ENCODE results near the gene USHBP1. TPM values are rescaled to one million over a fixed set of nuclear protein-coding genes. Genes with fewer than 3 reads are reported as not detected.

The USHBP1 gene
- total and polyA plus RNA-seq, 2 of the 13 experiments (the other 11 are each of a cell fraction or from before 2014, with no cell fraction given), result 0.15 to 1.5 TPM

DNA sequence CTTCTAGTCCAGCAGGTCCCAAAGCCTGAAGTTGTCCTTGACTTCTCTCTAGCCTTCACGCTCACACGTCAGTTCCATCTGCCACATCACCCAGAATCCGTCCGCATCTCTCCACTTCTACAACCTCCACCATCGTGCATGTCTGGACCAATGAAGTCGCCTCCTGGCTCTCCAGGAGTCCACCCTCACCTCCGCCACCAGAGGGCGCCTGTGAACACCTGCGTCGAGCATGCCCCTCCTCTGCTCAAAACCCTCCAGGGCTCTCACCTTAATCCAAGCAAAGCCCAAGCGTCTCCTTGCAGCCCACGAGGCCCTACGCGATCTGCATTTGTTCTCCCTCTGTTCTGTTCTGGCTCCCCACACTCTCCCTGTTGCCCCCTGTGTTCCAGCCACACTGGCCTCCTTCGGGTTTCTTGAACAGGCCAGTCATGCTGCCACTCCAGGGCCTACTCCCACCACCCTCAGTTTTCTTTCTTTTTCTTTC is 3.7 kb downstream of the USHBP1 start (continued):
- TF ChIP-seq ZSCAN29 (CRISPR knock-in tag; conservative IDR thresholded peaks at IDR 0.05) (0 out of 2 replicates have a peak, but pooled peaks have one; percentile 22), ZNF253 (CRISPR knock-in tag; IDR thresholded peaks at IDR 0.05; ENCODE audit: borderline replicate concordance) (no peak), SOX5 (CRISPR knock-in tag; IDR thresholded peaks at IDR 0.05; ENCODE audit: borderline replicate concordance) (0 out of 2 replicates have a peak, but pooled peaks have one; percentile 21), SP1 (IDR thresholded peaks at IDR 0.05) (no peak), SP1 (CRISPR knock-in tag; IDR thresholded peaks at IDR 0.05) (peak; percentile 15; the same call in 1 of the 2 replicates), ZNF629 (CRISPR knock-in tag; conservative IDR thresholded peaks at IDR 0.05) (no peak), RELA (CRISPR knock-in tag; IDR thresholded peaks at IDR 0.05) (no peak), KAT8 (CRISPR knock-in tag; IDR thresholded peaks at IDR 0.05) (peak; percentile 69; the same call in 1 of the 2 replicates), ZMYM2 (CRISPR knock-in tag; IDR thresholded peaks at IDR 0.05) (no peak), MIXL1 (CRISPR knock-in tag; IDR thresholded peaks at IDR 0.05) (no peak), BRD4 (CRISPR knock-in tag; IDR thresholded peaks at IDR 0.05) (no peak), ZNF678 (CRISPR knock-in tag; IDR thresholded peaks at IDR 0.05) (no peak), MAFG (CRISPR knock-in tag; IDR thresholded peaks at IDR 0.05) (no peak), NFATC3 (CRISPR knock-in tag; IDR thresholded peaks at IDR 0.05) (no peak), TEAD3 (CRISPR knock-in tag; optimal IDR thresholded peaks at IDR 0.05; ENCODE audit: borderline replicate concordance) (peak; percentile 63), SSRP1 (CRISPR knock-in tag; IDR thresholded peaks at IDR 0.05) (no peak), NCOA1 (CRISPR knock-in tag; IDR thresholded peaks at IDR 0.05) (no peak), MXI1 (IDR thresholded peaks at IDR 0.05; ENCODE audit: borderline replicate concordance, low read depth, low read length) (no peak; the same call in 2 of the 3 replicates), ZMYM3 (CRISPR knock-in tag; IDR thresholded peaks at IDR 0.05) (peak; percentile 76; the same call in 1 of the 2 replicates), RFX3 (CRISPR knock-in tag; IDR thresholded peaks at IDR 0.05) (no peak), GABPB1 (CRISPR knock-in tag; IDR thresholded peaks at IDR 0.05) (no peak), ZBTB7B (CRISPR knock-in tag; IDR thresholded peaks at IDR 0.05) (peak; percentile 38; the same call in 1 of the 2 replicates), CHD4 (IDR thresholded peaks at IDR 0.05; ENCODE audit: borderline replicate concordance, low read length) (no peak)
- TF ChIP-seq, protein P1, sequence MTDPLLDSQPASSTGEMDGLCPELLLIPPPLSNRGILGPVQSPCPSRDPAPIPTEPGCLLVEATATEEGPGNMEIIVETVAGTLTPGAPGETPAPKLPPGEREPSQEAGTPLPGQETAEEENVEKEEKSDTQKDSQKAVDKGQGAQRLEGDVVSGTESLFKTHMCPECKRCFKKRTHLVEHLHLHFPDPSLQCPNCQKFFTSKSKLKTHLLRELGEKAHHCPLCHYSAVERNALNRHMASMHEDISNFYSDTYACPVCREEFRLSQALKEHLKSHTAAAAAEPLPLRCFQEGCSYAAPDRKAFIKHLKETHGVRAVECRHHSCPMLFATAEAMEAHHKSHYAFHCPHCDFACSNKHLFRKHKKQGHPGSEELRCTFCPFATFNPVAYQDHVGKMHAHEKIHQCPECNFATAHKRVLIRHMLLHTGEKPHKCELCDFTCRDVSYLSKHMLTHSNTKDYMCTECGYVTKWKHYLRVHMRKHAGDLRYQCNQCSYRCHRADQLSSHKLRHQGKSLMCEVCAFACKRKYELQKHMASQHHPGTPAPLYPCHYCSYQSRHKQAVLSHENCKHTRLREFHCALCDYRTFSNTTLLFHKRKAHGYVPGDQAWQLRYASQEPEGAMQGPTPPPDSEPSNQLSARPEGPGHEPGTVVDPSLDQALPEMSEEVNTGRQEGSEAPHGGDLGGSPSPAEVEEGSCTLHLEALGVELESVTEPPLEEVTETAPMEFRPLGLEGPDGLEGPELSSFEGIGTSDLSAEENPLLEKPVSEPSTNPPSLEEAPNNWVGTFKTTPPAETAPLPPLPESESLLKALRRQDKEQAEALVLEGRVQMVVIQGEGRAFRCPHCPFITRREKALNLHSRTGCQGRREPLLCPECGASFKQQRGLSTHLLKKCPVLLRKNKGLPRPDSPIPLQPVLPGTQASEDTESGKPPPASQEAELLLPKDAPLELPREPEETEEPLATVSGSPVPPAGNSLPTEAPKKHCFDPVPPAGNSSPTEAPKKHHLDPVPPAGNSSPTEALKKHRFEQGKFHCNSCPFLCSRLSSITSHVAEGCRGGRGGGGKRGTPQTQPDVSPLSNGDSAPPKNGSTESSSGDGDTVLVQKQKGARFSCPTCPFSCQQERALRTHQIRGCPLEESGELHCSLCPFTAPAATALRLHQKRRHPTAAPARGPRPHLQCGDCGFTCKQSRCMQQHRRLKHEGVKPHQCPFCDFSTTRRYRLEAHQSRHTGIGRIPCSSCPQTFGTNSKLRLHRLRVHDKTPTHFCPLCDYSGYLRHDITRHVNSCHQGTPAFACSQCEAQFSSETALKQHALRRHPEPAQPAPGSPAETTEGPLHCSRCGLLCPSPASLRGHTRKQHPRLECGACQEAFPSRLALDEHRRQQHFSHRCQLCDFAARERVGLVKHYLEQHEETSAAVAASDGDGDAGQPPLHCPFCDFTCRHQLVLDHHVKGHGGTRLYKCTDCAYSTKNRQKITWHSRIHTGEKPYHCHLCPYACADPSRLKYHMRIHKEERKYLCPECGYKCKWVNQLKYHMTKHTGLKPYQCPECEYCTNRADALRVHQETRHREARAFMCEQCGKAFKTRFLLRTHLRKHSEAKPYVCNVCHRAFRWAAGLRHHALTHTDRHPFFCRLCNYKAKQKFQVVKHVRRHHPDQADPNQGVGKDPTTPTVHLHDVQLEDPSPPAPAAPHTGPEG (CRISPR knock-in tag; IDR thresholded peaks at IDR 0.05), result no peak
- TF ChIP-seq, protein P2, sequence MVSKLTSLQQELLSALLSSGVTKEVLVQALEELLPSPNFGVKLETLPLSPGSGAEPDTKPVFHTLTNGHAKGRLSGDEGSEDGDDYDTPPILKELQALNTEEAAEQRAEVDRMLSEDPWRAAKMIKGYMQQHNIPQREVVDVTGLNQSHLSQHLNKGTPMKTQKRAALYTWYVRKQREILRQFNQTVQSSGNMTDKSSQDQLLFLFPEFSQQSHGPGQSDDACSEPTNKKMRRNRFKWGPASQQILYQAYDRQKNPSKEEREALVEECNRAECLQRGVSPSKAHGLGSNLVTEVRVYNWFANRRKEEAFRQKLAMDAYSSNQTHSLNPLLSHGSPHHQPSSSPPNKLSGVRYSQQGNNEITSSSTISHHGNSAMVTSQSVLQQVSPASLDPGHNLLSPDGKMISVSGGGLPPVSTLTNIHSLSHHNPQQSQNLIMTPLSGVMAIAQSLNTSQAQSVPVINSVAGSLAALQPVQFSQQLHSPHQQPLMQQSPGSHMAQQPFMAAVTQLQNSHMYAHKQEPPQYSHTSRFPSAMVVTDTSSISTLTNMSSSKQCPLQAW (CRISPR knock-in tag; IDR thresholded peaks at IDR 0.05), result 0 out of 2 replicates have a peak, but pooled peaks have one; percentile 32
- TF ChIP-seq, protein P3, sequence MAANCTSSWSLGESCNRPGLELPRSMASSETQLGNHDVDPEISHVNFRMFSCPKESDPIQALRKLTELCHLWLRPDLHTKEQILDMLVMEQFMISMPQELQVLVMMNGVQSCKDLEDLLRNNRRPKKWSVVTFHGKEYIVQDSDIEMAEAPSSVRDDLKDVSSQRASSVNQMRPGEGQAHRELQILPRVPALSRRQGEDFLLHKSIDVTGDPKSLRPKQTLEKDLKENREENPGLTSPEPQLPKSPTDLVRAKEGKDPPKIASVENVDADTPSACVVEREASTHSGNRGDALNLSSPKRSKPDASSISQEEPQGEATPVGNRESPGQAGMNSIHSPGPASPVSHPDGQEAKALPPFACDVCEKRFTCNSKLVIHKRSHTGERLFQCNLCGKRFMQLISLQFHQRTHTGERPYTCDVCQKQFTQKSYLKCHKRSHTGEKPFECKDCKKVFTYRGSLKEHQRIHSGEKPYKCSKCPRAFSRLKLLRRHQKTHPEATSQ (CRISPR knock-in tag; IDR thresholded peaks at IDR 0.05; ENCODE audit: borderline replicate concordance), result no peak

Data from HepG2 (cell line).